ENCODE results near the gene PARD3. TPM values are rescaled to one million over a fixed set of nuclear protein-coding genes. Genes with fewer than 3 reads are reported as not detected.

Gene PARD3
- total and polyA plus RNA-seq, 3 donors from 2014 or later = 31.8 to 59.5 (median 49.5) TPM

- no peak for DNase-seq
- TF ChIP-seq CTCF (IDR thresholded peaks at IDR 0.05) (no peak), POLR2A (IDR thresholded peaks at IDR 0.05) (no peak)
- Histone ChIP-seq H3K9me3 (no peaks in the 10 kb centered on the region), H3K27me3 (no peaks in the 10 kb centered on the region), H3K27ac (no peak overlapping the region), H3K36me3 (ENCODE audit: low read depth, missing control alignments) (no peaks in the 10 kb centered on the region), H3K4me3 (no peak overlapping the region), H3K4me1 (no peaks in the 10 kb centered on the region)
- 58 to 67% methylated on average over 4 of the region's 4 CpGs for WGBS, 2 donors
- intact Hi-C loops (cut with DNase I; ENCODE audit: low total_unique reads) = no loop called here
Measured at GRCh38 chr10:34168439-34168838, 646.7 kb downstream of the PARD3 start.

GRCh38 chr10:34166823-34167222, 648.3 kb downstream of the PARD3 start:
- 86% methylated on average over 6 of the region's 6 CpGs for WGBS, 2 donors
- H3K27ac ChIP-seq = no peak overlapping the region
- DNase-seq = no peak
- no peak for TF ChIP-seq POLR2A (IDR thresholded peaks at IDR 0.05)
- H3K4me3 ChIP-seq = no peak overlapping the region
- no peaks in the 10 kb centered on the region for H3K27me3 ChIP-seq
- no peaks in the 10 kb centered on the region for H3K36me3 ChIP-seq (ENCODE audit: low read depth, missing control alignments)
- no peaks in the 10 kb centered on the region for H3K4me1 ChIP-seq
- no peaks in the 10 kb centered on the region for H3K9me3 ChIP-seq
- intact Hi-C loops (cut with DNase I; ENCODE audit: low total_unique reads) = no loop called here

GRCh38 chr10:34166354-34166753, 648.7 kb downstream of the PARD3 start:
- no peaks in the 10 kb centered on the region for H3K27me3 ChIP-seq
- WGBS, 2 donors = 91 to 92% methylated on average over 5 of the region's 5 CpGs
- no peak overlapping the region for H3K27ac ChIP-seq
- H3K4me1 ChIP-seq = no peaks in the 10 kb centered on the region
- intact Hi-C loops (cut with DNase I; ENCODE audit: low total_unique reads) = no loop called here
- no peak overlapping the region for H3K4me3 ChIP-seq
- no peaks in the 10 kb centered on the region for H3K9me3 ChIP-seq
- DNase-seq = no peak
- TF ChIP-seq CTCF (IDR thresholded peaks at IDR 0.05) = no peak
- no peak for TF ChIP-seq POLR2A (IDR thresholded peaks at IDR 0.05)
- H3K36me3 ChIP-seq (ENCODE audit: low read depth, missing control alignments) = no peaks in the 10 kb centered on the region

- TF ChIP-seq CTCF (IDR thresholded peaks at IDR 0.05) (no peak), POLR2A (IDR thresholded peaks at IDR 0.05) (no peak)
- Histone ChIP-seq H3K36me3 (ENCODE audit: low read depth, missing control alignments) (no peaks in the 10 kb centered on the region), H3K27ac (no peak overlapping the region), H3K27me3 (no peaks in the 10 kb centered on the region), H3K9me3 (no peaks in the 10 kb centered on the region), H3K4me1 (no peaks in the 10 kb centered on the region), H3K4me3 (no peak overlapping the region)
- no peak for DNase-seq
- 96 to 98% methylated on average over 3 of the region's 3 CpGs for whole genome bisulfite sequencing, 2 donors
- intact Hi-C loops (cut with DNase I; ENCODE audit: low total_unique reads) = no loop called here
Measured at GRCh38 chr10:34164029-34164428, 651.1 kb downstream of the PARD3 start.

GRCh38 chr10:34163075-34163905, 651.8 kb downstream of the PARD3 start:
- Histone ChIP-seq H3K27me3 (no peaks in the 10 kb centered on the region), H3K36me3 (ENCODE audit: low read depth, missing control alignments) (no peaks in the 10 kb centered on the region), H3K4me3 (no peak overlapping the region), H3K4me1 (no peaks in the 10 kb centered on the region), H3K27ac (no peak overlapping the region), H3K9me3 (no peaks in the 10 kb centered on the region)
- no peak for TF ChIP-seq POLR2A (IDR thresholded peaks at IDR 0.05)
- TF ChIP-seq CTCF (IDR thresholded peaks at IDR 0.05) = no peak
- intact Hi-C loops (cut with DNase I; ENCODE audit: low total_unique reads) = no loop called here
- no peak for DNase-seq
- WGBS, 2 donors = 83 to 84% methylated on average over 11 of the region's 11 CpGs
